ENCODE data around the gene PDHA1.

Gene PDHA1

DNA sequence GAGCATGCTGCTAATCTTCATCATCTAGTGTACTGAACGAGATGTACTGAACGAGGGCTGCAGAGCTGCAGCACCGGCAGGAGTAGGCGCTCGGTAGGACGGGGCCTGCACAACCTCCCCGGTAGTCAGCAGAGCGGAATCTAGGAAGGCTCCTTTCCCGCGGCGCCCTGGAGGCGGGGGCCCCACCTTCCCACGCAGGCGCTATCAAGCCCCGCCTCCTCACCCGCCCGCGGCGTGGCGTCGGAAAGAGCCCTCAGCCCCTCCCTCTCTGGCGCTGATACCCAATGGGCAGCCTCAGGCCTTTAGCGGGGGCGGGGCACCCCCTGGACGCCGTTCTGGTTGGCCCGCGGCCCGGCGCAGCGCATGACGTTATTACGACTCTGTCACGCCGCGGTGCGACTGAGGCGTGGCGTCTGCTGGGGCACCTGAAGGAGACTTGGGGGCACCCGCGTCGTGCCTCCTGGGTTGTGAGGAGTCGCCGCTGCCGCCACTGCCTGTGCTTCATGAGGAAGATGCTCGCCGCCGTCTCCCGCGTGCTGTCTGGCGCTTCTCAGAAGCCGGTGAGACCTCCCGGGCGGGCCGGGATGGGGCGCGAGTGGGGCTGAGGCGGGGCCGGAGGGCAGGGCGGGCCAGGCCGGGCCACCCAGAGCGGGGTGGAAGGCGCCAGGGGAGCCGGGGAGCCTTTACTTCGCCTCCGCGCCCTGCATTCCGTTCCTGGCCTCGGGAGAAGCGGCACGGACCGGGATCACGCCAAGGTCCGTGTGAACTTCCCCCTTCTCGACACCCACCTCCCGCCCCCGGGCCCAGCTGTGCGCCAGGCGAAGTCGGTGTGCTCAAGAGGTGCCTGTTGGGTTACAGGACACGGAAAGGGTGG is at the start of gene PDHA1:
PDHA1 (plus strand) TSS at position 393 of the 874 bp plus-strand sequence; CDS start at position 504, 111 bp downstream.
- DNase-seq: peak; percentile 80

GRCh38 chrX:19303256-19303880 is 40.4 kb upstream of the PDHA1 start:
- DNase-seq: no peak

GRCh38 chrX:19326567-19326966 is 17.2 kb upstream of the PDHA1 start:
- DNase-seq: no peak

DNA sequence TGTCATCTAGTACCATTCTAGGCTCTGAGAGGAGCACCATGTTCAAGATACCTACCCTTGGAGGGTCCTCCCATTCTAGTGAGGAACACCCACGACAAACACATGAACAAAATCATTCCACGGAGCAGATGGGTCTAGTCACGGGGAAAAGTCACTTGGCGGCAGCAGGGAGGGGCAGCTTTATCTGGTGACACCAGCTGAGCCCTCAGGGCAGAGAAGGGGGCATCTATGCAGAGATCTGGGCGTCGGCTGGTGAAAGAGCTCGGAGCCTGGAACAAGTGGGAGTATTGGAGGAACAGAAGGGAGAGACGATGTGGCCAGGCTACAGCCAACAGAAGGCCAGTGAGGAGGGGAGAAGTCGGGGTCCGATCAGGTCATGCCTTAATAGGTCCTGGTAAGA is 11.9 kb upstream of the PDHA1 start:
- no peak for DNase-seq

- peak; percentile 62 for DNase-seq
Observed at GRCh38 chrX:19332983-19333382, 10.7 kb upstream of the PDHA1 start.

DNA sequence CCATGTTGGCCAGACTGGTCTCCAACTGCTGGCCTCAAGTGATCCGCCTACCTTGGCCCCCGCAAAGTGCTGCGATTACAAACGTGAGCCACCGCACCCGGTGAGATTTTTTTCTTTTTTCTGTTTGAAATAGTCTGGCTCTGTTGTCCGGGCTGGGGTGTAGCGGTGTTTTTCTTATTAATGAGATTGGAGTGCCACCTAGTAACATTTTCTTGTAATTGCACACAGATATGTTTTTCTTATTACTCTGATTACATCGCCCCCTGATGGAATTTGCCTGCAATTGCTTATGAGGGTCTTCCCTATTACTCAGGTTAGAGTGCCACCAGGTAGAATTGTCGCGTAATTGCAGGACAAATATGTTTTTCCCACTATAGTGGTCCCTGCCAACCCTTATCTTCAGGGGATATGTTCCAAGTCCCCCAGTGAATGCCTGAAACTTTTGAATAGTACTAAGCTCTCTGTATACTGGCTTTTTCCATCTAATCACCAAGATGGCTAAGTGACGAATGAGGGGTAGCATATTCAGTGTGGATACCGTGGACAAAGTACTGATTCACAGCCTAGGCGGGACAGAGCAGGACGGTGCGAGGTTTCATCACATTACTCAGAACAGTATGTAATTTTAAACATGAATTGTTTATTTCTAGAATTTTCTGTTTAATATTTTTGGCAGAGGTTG is 8.6 kb upstream of the PDHA1 start:
- DNase-seq: peak; percentile 61

DNA sequence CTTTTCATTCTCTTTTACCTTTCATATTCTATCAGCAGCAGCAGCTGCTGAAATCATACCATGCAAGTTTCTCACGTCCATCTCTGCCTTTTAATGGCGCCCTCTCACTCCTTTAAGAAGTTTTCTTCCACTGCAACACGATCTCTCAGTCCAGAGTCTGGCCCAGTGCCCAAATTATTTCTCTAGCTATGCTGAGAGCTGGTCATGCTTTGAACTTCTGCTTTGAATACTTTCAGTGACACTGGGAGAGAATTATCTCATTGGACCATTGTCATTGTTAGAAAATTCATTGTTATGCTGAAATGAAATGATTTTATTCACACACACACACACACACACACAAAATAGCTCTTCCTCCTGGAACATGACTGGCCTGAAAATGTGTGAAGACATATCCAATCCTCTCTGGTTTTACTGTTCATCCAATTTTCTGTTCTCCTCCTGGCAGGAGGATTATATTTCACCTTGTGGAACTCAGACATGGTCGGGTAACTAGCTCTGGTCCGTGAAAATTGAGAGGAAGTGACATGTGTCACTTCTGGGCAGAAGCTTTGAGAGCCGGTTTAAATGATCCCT is 1.3 kb upstream of the PDHA1 start:
- DNase-seq: no peak

DNA sequence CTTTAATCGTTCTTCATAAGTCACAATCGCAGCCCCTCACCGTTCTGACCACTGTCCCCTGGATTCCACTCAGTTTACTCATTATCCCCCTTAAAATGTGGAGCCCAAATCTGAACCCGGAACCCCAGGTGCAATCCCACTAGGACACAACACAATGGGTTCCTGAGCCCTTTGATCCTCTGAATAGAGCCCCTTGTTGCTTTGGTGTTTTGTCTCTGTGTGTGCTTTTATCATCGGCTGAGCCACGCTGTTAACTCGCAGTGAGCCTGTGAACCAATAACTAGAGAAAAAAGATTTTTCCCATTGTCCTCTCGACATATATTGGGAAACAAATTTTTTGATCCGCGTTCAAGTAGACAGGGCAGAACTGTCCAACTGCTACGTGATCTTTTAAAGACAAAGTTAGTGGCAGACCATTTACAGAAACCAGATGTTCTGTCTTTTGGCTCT is 617 bp upstream of the PDHA1 start:
- no peak for DNase-seq

DNA sequence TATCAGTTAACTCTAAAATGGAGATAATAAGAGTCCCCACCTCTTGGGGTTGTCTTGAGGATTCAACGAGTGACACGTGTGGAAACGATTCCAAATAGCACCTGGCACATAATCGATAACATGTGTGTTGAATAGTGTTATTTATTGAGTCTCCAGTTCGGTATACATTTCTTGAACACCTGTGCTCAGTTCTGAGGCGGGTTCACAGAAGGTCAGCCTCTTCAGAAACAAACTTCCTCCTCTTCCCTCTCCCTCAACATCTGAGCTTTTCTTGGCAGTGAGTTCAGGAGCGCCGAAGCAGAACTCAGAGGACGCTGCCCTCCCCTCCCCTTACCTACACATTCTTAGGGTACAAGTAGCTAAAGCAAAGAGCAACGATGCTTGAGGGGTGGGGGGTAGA is 934 bp downstream of the PDHA1 start:
- no peak for DNase-seq

GRCh38 chrX:19347916-19348315 is 4.2 kb downstream of the PDHA1 start:
- no peak for DNase-seq

- DNase-seq: no peak
Observed at GRCh38 chrX:19349264-19349663, 5.5 kb downstream of the PDHA1 start.

GRCh38 chrX:19350941-19351384 is 7.2 kb downstream of the PDHA1 start:
- no peak for DNase-seq

- no peak for DNase-seq
Observed at GRCh38 chrX:19354625-19355024, 10.9 kb downstream of the PDHA1 start.

- DNase-seq: no peak
Observed at GRCh38 chrX:19358521-19358920, 14.8 kb downstream of the PDHA1 start.

DNA sequence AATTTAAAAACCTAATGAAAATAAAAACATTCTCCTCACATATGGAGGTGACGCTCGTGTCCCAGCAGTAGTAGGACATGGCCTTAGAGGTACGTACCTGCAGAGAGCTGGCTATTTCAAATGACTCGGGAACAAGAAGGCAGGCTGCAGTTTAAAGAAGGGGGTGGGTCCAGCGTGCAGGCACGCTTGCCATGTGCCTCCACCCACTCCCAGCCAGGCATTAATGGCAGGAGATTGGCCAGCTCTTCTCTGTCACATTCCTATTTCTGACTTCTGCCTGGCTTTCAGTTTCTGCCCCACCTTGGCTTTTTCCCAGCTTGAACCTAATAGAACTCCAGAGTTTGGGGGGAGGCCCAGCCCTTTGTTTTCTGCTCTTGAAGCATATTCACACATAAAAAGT is 17.2 kb downstream of the PDHA1 start:
- DNase-seq: no peak

- no peak for DNase-seq
Observed at GRCh38 chrX:19361701-19362100, 18.0 kb downstream of the PDHA1 start.

DNA sequence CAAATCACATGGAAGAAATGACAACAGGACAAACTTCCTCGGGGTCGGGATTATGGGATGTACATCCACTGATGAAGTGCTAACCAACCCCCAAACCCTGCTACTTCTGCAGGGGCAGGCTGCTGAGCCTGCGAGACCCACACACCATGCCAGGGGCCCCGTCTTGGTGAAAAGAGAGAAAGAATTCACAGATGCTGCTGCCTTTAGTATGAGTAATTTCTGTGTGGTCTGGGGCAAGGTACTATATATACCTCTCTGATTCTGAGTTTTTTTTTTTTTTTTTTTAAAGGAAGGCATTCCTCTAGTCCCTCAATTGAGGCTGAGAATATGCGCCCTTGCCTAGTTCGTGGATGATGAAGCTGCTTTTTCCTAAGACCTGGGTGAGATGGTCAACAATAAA is 24.8 kb downstream of the PDHA1 start:
- DNase-seq: no peak

GRCh38 chrX:19370061-19370460 is 26.3 kb downstream of the PDHA1 start:
- DNase-seq: no peak

DNA sequence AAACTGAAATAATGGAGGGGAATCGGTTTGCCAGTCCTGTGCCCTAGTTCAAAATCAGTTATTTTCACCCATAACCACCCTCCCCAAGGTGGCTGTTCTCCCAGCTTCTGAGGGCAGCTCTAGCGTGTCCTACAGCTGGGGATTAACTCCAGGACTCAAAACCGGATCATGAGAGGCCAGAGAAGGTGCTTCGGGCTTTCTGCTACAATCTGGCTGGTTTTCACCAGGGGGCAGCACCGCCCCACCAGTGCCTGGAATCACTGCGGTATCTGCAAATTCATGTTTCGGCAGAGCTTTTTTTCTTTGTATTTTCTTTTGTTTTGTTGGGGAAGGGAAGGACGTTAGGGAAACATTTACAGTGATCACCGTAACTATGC is 28.4 kb downstream of the PDHA1 start:
- peak; percentile 13 for DNase-seq

GRCh38 chrX:19372547-19373331 is 29.0 kb downstream of the PDHA1 start:
- DNase-seq: no peak

- DNase-seq: no peak
Observed at GRCh38 chrX:19373351-19373891, 29.7 kb downstream of the PDHA1 start.

DNA sequence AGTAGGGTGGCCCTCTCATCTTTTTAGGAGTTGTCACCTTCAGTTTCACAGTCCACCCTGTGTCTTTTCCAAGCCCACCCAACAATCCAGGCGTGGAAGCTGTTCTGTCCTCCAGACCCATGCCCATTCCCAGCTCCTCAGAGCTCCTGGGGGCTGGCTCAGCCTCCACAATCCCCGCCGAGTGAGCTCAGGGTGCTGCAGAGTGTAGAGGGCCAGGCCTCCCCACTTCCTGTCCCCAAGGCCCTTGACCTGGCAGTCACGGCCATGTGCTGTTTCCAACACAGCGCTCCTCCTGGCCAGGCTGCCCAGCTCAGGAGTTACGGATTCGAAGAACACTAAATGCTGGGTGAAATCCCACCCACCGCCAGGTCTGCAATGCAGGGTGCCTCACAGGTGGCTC is 31.8 kb downstream of the PDHA1 start:
- DNase-seq: no peak
